CD4-positive, alpha-beta T cell treated with Interleukin-6 for 4 hours (primary cell): Measurements from ENCODE around the gene ABCA6.
"Not testable (repeated sequence)": the region's sequence is repeated elsewhere in the genome, so short reads cannot be mapped to it uniquely, and the experiment has no call there.

Source experiments
- DNase-seq: peaks from one replicate; pipeline ENCODE4 v3.0.0-alpha.2; 2020; ENCODE audit warnings: mixed read lengths

The ABCA6 gene

DNA sequence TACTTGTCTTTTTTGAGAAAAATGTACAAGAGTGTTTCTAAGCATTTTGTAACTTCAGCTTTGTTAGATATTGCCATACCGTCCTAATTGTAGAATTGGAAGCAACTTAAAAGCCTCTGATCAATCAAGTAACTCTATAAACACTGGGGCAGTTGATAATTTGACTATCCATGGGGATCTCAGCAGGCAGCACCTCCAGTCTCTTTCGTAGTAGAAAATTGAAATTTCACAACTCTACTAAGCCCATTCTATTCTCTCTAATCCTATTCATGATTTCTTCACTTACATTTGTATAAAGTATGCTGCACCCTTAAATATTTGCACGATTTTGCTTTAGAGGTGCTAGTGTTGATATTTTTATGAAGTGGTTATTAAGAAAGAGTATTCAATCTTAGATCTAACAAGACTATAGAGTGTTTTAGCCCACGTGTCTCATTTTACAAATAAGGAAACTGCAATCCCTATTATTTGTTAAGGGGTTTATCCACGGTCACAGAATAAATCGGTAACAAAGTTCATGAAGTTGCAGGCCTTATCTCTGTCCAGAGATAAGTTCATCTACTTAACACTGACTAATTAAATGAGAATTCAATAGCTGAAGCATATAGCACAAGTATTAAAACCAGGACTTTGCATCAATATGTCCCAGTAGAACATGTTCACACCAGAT, 10.9 kb downstream of the ABCA6 start:
- no peak for DNase-seq

DNA sequence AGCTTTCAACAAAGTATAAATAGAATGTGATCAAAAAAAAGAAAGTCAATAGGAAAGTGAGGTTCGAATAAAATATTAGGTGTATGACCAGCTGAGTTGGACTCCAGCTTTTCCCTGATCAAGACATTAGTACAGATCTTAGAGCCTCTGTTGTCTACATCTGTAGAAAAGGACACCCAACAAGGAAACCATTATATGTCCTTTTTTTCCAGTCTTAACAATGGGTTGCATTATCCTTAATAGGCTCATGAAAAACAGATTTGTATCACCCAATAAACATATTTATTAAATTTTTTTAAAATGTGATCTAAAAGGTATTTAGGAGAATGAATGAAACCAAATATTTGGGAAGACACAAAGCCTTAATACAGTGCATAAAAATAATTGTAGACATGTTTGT, 18.1 kb downstream of the ABCA6 start:
- DNase-seq = no peak

DNA sequence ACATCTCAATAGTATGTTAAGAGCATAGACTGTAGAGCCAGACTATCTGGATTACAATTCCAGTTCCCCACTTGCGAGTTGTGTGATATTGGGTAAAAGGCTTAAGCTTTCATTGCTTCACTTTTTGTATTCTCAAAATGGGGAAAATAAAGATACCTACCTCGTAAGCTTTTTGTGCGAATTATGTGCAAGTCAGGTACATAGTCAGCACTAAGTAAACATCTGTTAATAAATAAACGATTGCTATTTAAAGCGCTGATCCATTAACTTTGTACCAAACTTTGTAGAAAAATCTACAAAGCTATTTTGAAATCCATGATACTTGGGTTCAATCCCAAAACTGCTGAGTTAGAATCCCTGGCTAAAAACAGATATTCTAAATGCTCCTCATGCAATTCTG, 19.6 kb downstream of the ABCA6 start:
- DNase-seq = no peak

GRCh38 chr17:69117855-69118784, 23.6 kb downstream of the ABCA6 start:
- no peak for DNase-seq

- no peak for DNase-seq
These were observed 29.9 kb downstream of the ABCA6 start for GRCh38 chr17:69111794-69112193.

GRCh38 chr17:69105907-69106730, 35.6 kb downstream of the ABCA6 start:
- no peak for DNase-seq

DNA sequence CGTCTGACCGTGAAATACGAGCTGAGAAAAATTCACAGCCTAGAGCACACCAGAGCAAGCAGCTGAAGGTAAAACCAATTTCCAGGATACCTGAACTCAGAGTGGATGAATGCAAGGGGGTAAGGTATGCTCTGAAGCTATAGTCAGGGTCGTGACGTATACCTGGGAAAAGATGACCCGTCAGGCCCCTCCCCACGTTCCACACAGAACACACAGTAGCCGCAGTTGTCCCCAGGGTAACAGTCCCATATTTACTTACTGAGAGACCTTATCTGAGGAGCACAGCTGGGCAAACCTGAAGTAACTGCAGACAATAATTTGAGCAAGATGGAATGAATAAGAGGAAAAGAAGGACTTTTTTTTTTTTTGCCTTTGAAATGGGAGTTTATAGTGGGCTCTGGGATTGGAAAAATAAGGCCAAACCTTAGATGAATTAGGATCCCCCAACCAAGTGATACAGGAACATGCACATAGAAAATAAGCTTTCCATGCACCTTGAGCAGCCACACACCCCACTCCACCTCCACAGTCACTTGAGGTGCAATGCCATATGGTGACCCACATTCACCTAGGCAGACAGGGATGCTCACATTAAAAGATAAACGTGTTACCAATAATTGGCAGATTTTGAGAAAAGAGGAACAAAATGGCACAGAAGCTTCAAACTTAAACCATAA, 38.0 kb downstream of the ABCA6 start:
- no peak for DNase-seq

DNA sequence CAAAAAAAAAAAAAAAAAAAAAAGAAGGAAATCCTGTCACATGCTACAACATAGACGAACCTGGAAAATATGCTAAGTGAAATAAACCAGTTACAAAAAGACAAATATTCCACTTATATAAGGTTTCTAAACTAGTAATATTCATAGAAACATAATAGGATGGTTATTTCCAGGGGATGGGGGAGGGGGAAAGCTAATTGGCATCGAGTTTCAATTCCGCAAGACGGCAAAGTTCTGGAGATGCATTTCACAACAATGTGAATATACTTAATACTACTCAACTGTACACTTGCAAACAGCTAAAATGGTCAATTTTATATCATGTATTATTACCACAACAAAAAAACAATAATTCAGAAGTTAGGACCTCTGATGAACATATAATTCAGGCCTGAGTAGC, 43.1 kb downstream of the ABCA6 start:
- no peak for DNase-seq

GRCh38 chr17:69096541-69096940, 45.2 kb downstream of the ABCA6 start:
- no peak for DNase-seq

DNA sequence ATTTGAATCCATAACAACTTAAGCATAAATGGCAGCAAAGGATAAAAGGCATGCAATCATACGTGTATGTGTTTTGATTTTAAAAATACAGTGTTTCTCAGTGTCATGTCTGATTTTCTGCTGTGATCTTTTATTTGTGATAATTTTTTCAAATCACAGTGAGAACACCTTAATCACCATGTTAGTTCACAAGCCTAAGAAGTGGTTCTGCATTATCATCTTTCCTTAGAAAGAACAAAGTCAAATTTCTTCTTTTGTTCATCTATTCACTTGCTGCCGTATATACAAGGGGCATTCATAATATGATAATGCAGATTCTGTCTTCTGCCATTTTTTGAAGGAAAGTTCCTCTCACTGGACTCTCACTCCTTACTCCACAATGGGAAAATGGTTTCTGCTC, 47.7 kb downstream of the ABCA6 start:
- no peak for DNase-seq

- DNase-seq = no peak
These were observed 48.4 kb downstream of the ABCA6 start for GRCh38 chr17:69093279-69093789.

DNA sequence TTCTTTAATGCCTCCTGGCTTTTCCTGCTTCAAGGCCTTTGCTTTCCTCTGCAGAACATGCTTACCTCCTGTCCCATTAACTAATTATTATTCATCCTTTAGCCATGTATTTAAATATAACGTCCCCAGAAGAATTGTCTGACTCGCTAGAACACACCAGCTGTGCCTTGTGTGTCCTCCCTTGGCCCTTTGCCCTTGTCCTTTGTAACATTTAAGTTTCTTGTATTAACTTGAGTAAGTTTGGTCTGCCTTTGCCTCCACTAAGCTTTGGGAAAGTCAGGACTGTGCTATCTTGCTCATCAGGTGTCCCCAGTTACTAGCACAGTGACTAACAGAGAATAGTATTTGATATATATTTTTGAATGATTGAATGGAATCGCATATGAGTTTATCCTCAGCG, 51.3 kb downstream of the ABCA6 start:
- DNase-seq = no peak

- no peak for DNase-seq
These were observed 53.0 kb downstream of the ABCA6 start for GRCh38 chr17:69088643-69089200.

DNA sequence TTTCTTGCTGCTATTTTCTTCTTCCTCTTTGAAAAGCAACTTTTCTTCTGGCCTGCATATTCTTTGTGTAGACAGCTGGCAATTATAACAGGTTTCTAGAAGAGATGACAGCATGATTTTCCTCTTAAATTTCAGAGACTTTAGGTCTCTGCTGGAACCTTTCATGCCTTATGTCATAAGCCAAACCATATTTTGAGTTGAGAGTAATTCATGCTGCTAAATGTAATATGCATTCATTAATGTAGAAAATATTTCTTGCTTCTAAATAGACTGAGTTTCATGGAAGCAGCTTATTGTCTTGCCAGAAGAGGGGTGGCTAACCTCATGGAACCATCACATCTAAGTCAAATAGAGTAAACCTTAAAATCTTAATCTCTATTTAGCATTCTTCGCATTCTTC, 55.1 kb downstream of the ABCA6 start:
- DNase-seq = no peak

DNA sequence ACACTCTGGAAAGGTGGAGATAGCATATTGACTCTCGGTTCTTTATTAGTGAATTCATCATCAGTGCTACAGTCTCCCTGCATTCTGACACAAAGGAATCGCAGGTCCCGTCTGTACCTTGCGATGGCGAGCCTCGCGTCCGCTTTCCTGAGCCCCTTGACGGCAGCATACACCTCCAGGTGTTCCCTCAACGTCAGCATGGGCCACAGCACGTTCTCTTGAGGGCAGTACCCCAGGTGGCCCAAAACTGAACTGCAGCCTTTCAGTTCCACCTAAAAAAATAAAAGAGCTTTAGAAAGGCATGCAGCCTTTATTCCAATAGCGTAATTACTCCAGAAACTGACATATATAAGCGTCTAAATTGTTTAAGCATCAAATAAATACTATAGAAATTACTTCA, 56.8 kb downstream of the ABCA6 start:
- DNase-seq = no peak

GRCh38 chr17:69082696-69083095, 59.0 kb downstream of the ABCA6 start:
- no peak for DNase-seq

GRCh38 chr17:69078864-69079263, 62.8 kb downstream of the ABCA6 start:
- DNase-seq = no peak

GRCh38 chr17:69075823-69076222, 65.9 kb downstream of the ABCA6 start:
- DNase-seq = no peak

DNA sequence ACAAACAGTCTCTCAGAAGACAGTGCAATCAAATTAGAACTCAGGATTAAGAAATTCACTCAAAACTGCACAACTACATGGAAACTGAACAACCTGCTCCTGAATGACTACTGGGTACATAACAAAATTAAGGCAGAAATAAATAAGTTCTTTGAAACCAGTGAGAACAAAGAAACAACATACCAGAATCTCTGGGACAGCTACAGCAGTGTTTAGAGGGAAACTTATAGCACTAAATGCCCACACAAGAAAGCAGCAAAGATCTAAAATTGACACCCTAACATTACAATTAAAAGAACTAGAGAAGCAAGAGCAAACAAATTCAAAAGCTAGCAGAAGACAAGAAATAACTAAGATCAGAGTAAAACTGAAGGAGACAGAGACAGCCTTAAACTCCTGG, 68.3 kb downstream of the ABCA6 start:
- DNase-seq = not testable (repeated sequence)

DNA sequence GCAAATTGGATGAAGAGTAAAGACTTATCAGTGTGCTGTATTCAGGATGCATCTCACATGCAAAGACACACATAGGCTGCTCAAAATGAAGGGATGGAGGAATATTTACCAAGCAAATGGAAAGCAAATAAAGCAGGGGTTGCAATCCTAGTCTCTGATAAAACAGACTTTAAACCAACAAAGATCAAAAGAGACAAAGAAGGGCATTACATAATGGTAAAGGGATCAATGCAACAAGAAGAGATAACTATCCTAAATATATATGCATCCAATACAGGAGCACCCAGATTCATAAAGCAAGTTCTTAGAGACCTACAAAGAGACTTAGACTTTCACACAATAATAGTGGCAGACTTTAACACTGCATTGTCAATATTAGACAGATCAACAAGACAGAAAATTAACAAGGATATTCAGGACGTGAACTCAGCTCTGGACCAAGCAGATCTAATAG, 68.9 kb downstream of the ABCA6 start:
- DNase-seq = not testable (repeated sequence)

- DNase-seq = not testable (repeated sequence)
These were observed 70.5 kb downstream of the ABCA6 start for GRCh38 chr17:69071233-69071586.
